H7 (cell line): Measurements from ENCODE around the gene ELOVL6. TPM values are rescaled to one million over a fixed set of nuclear protein-coding genes. Genes with fewer than 3 reads are reported as not detected.
A peak's percentile ranks its signal among the peaks of the same experiment; 100 is the strongest.

Experiments
- DNase-seq: peaks from one replicate; pipeline ENCODE4 v3.0.0; 2012
- H3K27me3 ChIP-seq: 2 replicates; pipeline ENCODE4 v1.6.0; 2011; ENCODE audit warnings: mild to moderate bottlenecking, low read length; ENCODE audit not compliant: control insufficient read depth, insufficient read depth
- H3K36me3 ChIP-seq: replicated peaks from 2 replicates; pipeline ENCODE4 v1.5.1; 2011; ENCODE audit warnings: low read length; ENCODE audit not compliant: control insufficient read depth, insufficient read depth
- H3K4me3 ChIP-seq: 2 replicates; pipeline ENCODE4 v1.5.1; 2011; ENCODE audit warnings: low read depth, mild to moderate bottlenecking, control low read depth, low read length, moderate library complexity; ENCODE audit not compliant: insufficient read depth
- total RNA-seq: library from RNA; depleted of rRNA; stranded (reverse); fragments of >200 nt; shearing (Covaris generic); gene quantifications from 2 replicates; pipeline ENCODE4 v1.2.3, GENCODE V29; 2014

Gene ELOVL6
- total RNA-seq, 1 experiment from 2014 or later, result 22.8 TPM

DNA sequence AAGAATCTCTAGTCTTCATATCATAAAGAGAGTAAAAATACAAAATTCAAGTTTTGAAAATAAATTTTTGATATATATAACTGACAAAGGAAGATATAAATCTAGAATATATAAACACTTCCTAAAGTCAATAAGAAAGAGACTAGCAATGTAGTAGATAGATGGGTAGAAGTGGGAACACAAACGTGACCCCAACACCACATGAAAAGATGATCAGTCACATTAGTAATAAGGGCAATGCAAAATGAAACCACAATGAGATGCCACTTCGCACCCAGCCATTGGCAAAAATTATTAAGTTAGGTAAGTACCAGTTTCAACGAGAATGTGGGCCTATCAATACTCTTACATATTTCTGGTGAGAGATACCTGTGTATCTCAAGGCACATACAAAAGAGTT is 179.3 kb downstream of the ELOVL6 start:
- Histone ChIP-seq H3K4me3 (no peak overlapping the region), H3K27me3 (no peaks in the 10 kb centered on the region), H3K36me3 (no peaks in the 10 kb centered on the region)
- DNase-seq, result no peak

DNA sequence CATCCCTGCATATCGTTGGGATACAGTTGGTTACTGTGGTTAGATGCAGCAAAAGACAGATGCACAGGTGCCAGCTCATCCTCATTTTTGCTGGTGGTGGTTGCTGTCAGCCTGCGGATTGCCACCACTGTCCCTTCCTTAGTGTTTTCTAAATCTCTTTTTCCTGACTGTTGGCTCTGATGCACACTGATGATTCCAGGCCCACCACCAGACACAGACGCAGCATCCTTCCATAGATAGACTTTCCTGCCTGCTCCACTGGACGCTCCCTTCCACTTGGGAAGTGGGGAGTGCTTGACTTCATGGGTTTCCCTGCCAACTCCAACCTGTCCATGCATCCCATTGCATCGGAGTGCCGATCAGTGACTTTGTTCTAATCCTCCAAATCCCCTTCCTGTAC is 184.2 kb downstream of the ELOVL6 start:
- no peaks in the 10 kb centered on the region for H3K36me3 ChIP-seq
- H3K27me3 ChIP-seq, result no peaks in the 10 kb centered on the region
- no peak overlapping the region for H3K4me3 ChIP-seq
- no peak for DNase-seq

DNA sequence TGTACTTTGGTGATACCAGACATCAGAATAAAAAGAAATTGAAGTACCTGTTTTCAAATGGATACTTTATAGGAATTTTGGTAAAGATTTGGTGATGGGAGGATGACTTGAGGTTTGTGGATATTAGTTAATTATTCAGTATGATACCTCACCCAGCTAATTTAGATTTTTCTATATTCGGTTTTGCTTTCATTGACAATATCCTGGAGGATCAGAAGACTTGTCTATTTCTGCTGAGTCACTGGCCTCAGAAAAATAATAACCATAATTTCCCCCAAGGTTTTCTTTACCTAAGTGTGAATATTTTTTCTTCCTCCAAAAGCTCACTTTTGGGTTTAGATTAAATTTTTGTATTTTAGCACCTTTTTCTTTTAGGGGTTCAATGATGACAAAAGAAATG is 185.5 kb downstream of the ELOVL6 start:
- Histone ChIP-seq H3K36me3 (no peaks in the 10 kb centered on the region), H3K27me3 (no peaks in the 10 kb centered on the region), H3K4me3 (no peak overlapping the region)
- DNase-seq, result no peak

DNA sequence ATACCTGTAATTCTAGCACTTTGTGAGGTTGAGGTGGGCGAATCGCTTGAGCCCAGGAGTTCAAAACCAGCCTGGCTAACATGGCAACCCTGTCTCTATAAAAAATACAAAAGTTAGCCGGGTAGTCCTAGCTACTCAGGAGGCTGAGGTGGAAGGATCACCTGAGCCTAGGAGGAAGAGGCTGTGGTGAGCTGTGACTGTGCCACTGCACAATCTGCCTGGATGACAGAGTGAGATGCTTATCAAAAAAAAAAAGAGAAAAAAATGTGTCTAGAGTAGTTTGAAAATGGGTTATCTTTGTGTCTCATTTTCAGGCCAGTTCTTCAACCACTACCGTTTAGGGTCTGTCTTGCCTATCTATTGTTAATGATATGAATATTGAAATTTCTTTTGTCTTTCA is 187.6 kb downstream of the ELOVL6 start:
- Histone ChIP-seq H3K4me3 (no peak overlapping the region), H3K27me3 (no peaks in the 10 kb centered on the region), H3K36me3 (no peaks in the 10 kb centered on the region)
- no peak for DNase-seq

DNA sequence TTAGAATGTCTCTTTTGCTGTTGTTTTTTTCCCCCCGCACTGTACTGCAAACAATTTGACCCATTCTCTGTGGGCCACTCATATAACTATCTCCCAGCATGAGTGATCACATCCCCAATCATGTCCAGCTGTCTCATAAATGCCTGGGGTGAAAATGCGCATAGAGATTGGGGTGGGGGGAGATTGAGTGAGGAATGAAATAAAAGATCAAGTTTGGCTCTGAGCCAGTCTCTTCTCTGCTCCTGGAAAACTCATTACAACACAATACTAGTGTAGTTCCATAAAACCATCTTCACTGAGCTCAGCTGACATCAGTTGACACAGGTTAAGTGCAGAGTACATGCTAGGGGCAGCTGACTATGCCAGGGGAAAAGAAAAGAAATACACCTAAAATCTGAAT is 188.9 kb downstream of the ELOVL6 start:
- Histone ChIP-seq H3K27me3 (no peaks in the 10 kb centered on the region), H3K4me3 (no peak overlapping the region), H3K36me3 (no peaks in the 10 kb centered on the region)
- DNase-seq, result no peak

DNA sequence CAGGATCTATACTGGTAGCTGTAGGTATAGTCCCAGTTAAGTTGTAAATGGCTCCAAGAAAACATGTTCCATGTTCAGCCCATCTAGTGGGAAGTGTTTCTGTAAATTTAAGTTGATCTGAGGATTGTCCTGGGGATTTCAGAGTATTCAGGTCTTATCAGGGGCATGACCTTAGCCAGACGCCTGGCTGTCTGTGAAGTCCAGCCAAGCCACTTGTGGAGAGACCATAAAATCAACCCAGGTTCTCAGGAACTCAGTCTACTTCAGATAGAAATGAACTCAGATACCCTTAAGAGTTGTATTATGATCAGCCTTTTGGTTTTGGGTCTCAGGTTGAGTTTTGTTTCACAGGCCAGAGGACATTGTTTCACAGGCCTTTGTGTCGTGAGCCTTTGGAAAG is 189.9 kb downstream of the ELOVL6 start:
- no peak for DNase-seq
- H3K36me3 ChIP-seq, result no peaks in the 10 kb centered on the region
- H3K4me3 ChIP-seq, result no peak overlapping the region
- H3K27me3 ChIP-seq, result no peaks in the 10 kb centered on the region

DNA sequence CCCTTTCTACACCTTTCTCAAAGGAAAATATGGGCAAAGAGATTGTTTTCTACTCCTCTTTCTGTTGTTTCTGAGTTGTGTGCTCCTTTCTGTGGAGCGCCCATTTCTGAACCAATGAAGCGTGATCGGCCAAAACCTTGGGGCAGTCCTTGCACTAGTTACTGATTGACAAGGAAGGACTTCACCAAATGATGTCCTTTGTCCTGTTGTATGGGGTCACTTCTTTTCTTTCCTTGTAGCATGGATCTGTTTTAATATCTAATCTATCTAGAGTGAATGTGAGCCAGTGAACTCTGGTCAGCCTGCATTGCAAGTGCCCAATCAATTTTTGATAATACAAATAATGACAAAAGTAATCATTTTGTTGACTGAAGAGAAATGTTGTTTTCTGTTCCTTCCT is 191.2 kb downstream of the ELOVL6 start:
- Histone ChIP-seq H3K4me3 (no peak overlapping the region), H3K27me3 (no peaks in the 10 kb centered on the region), H3K36me3 (no peaks in the 10 kb centered on the region)
- DNase-seq, result no peak

DNA sequence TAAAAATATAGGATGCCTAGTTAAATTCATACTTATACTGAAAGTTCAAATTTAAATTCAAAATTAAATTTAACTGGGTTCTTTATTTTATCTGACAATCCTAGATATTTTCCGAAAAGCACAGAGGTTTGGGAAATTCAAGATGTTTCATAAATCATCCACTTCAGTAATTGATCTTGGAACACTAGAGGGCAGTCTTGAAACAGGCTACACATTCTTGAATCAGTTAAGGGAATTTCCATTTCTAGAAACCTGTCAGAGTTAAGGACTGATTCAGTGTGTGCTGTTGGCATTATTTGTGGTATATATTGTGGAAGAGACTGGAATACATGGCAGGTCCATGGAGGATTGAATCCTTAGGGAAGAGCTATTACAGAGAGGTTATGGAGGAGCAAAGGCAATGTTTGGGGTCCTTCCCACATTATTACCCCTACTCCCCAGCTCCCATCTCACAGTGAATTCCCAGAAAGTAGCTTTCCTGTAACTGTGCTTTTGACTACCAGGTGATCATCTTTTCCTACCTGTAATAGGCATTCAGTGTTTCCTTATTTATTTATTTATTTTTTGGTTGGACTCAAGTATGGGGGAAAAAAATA is 192.9 kb downstream of the ELOVL6 start:
- DNase-seq, result peak; percentile 45
- no peaks in the 10 kb centered on the region for H3K36me3 ChIP-seq

DNA sequence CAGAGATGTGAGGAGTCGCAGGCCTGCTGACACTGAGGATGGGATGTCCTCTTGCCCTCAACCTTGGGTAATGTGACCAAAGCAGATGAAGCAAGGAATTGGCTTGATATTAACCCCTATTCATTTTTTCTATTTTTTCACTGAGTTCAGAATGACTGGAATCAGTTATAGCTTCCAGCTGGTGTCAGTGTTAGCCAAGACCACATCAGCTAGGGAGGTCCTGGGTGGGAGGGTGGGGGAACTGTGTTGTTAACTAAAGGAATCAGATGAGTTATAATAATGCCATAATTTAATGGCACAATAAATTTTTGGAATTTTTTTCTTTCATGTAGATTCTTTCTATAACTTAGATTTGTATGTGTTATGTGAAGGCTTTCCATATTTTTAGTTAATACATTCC is 193.9 kb downstream of the ELOVL6 start:
- no peak for DNase-seq
- no peaks in the 10 kb centered on the region for H3K36me3 ChIP-seq
- H3K4me3 ChIP-seq, result no peak overlapping the region
- no peaks in the 10 kb centered on the region for H3K27me3 ChIP-seq

More for the DNA sequence above, 192.9 kb downstream of the ELOVL6 start:
- no peaks in the 10 kb centered on the region for H3K27me3 ChIP-seq
- no peak overlapping the region for H3K4me3 ChIP-seq

DNA sequence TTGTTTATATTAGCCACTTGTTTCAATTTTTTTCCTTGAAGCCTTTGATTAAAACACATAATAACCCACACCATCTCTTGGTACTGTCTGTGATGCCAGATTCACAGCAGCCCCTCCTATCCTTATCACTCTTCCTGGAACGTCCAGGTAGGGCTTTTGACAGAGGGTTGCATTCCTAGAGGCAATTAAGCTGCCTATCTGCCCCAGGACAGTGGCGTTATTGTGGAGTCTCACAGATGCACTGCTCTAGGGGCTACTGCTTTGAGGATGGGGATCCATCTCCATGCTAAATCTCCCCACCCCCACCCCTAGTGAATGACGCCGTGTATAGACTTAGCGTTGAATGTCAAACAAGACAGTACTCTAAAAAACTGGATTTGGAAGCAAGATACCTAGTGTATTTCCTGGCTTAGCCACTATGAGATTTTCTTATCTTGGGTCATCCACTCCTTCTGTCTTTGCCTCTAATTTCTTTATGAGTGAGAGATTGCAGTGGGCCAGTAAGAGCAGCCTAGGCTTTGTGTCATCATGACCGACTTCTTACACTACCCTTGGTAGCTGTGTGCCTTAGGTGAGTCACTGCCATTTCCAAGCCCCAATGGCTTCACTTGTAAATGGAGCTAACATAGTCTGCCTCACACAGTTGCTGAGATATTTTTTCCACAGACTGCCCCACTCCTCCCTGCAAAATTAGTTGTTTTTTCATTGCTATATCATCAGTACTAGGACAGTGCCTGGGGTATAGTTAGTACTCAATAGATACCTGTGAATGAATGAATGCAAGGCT is 194.8 kb downstream of the ELOVL6 start:
- Histone ChIP-seq H3K36me3 (no peaks in the 10 kb centered on the region), H3K4me3 (no peak overlapping the region), H3K27me3 (no peaks in the 10 kb centered on the region)
- DNase-seq, result no peak

DNA sequence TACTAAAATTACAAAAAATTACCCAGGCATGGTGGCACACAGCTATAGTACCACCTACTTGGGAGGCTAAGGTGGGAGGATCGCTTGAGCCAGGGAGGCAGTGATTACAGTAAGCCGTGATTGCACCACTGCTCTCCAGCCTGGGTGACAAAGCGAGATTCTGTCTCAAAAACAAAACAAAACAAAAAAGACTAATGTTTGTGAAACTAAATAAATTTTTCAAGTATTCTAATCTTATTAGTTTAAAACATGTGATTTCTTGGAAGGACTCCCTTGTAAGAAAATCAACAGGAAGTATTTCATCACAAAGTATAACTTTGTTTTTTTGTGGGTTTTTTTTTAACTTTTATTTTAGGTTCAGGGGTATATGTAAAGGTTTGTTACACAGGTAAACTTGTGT is 196.1 kb downstream of the ELOVL6 start:
- H3K4me3 ChIP-seq, result no peak overlapping the region
- H3K27me3 ChIP-seq, result no peaks in the 10 kb centered on the region
- no peaks in the 10 kb centered on the region for H3K36me3 ChIP-seq
- no peak for DNase-seq

DNA sequence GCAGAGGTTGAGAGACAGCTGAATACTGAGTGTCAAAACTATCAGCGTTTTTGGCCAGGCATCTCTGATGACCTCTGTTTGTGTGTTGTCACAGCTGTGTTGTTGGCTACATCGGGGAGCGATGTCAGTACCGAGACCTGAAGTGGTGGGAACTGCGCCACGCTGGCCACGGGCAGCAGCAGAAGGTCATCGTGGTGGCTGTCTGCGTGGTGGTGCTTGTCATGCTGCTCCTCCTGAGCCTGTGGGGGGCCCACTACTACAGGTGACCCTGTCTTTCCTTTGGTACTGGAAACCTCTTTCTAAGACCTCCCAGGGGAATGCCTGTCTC is 198.9 kb downstream of the ELOVL6 start:
- DNase-seq, result no peak
- Histone ChIP-seq H3K36me3 (no peaks in the 10 kb centered on the region), H3K4me3 (no peak overlapping the region), H3K27me3 (no peaks in the 10 kb centered on the region)

DNA sequence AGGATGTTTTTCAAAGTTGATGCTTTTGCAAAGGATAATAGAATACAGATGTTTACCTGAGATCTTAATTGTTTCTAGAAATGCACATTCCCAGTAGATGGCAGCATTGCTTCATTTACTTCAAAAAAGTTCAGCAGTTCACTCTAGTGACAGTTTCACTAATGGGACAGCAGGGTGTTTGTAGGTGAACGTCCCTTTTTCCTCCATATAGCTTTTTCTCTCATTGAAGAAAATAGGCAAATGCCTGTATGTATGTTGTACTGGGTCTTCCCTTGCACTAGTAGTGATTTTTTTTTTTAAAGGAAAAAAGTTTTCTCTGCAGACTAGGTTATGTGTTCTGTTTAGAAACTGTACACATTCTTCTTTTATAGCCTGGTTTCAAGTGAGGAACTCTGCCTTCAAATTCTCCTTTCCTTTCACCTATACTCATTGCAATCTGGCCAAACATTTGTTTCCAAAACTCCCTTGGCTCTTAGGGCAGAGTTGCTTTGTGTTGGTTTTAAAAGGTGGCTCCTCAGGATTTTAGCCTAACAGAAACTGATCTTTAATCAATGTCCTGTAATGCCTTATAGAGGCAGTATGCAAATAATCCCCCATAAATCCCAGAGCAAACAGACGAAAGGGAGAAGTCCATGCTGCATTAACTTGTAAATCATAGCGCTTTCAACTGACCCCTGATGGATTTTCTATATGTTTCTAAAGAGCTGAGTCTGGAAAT is 199.4 kb downstream of the ELOVL6 start:
- DNase-seq, result peak; percentile 40
- no peak overlapping the region for H3K4me3 ChIP-seq
- H3K27me3 ChIP-seq, result no peaks in the 10 kb centered on the region
- no peaks in the 10 kb centered on the region for H3K36me3 ChIP-seq

DNA sequence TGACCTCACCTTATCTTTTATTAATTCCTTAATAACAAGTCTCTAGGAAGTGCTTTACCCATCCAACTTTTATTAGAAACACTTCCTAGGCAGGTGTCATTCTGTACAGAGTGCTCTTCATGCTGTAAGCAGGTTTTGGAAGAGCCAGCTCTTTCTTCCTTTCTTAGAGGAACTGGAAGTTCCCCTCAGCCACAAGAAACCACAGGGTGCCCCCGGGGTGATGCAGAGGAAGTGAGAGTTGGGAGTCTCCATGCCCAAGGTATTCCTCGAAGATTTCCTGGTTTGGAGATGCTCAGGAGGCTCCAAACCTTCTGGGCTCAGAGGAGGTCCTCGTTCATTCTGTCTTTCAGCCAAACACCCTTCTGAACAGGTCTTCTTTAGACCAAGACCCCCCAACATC is 201.9 kb downstream of the ELOVL6 start:
- no peaks in the 10 kb centered on the region for H3K36me3 ChIP-seq
- H3K27me3 ChIP-seq, result no peaks in the 10 kb centered on the region
- H3K4me3 ChIP-seq, result no peak overlapping the region
- no peak for DNase-seq
